MG63 (cell line): ENCODE measurements around the gene ZSCAN1. TPM values are rescaled to one million over a fixed set of nuclear protein-coding genes. Genes with fewer than 3 reads are reported as not detected.

Experiments used
- DNase-seq: peaks from one replicate; pipeline ENCODE4 v3.0.0-alpha.2; 2020
- H3K27me3 ChIP-seq: fragments of 250-450 bp; sonication (Bioruptor Pico); 2 replicates; pipeline ENCODE4 v1.5.1; 2020; ENCODE audit warnings: mild to moderate bottlenecking, moderate library complexity
- H3K36me3 ChIP-seq: fragments of 250-450 bp; sonication (Bioruptor Pico); 2 replicates; pipeline ENCODE4 v1.5.1; 2020; ENCODE audit warnings: mild to moderate bottlenecking, moderate library complexity
- H3K4me3 ChIP-seq: fragments of 250-450 bp; sonication (Bioruptor Pico); 2 replicates; pipeline ENCODE4 v1.5.1; 2020; ENCODE audit warnings: mild to moderate bottlenecking, moderate library complexity
- H3K9me3 ChIP-seq: fragments of 250-450 bp; sonication (Bioruptor Pico); 2 replicates; pipeline ENCODE4 v1.5.1; 2020; ENCODE audit warnings: mild to moderate bottlenecking, moderate library complexity
- total RNA-seq: library from RNA; depleted of rRNA; stranded (reverse); fragments of >200 nt; shearing (Covaris generic); gene quantifications from 2 replicates; pipeline ENCODE4 v1.2.3, GENCODE V29; 2014; ENCODE audit warnings: low replicate concordance

Gene ZSCAN1
- total RNA-seq, 1 experiment from 2014 or later, result not detected

GRCh38 chr19:58056861-58057260, 23.0 kb downstream of the ZSCAN1 start:
- DNase-seq, result no peak
- no peak overlapping the region for H3K4me3 ChIP-seq
- H3K9me3 ChIP-seq, result peaks cover 16% of the 10 kb centered on the region

DNA sequence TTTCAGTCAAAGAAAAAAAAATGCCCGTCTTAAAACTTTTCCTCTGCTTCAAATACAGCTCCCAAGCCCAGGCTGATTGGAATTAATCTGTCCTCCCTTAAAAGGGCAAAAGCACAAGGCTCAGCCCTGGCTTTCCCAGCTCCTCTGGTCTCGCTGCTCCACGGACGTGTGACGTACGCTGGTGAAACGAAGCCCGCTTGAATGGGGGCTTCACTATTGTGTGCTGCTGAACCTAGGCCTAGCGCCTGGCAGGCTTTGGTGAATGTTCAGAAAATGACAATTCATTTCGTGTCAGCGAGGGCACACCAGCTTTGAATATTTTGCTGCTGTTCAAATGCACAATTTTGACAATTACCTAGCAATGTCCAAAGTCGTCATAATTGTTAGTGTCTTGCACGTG, 24.6 kb downstream of the ZSCAN1 start:
- no peak for DNase-seq
- H3K27me3 ChIP-seq, result no peaks in the 10 kb centered on the region
- H3K9me3 ChIP-seq, result peaks cover 16% of the 10 kb centered on the region
- no peak overlapping the region for H3K4me3 ChIP-seq
- no peaks in the 10 kb centered on the region for H3K36me3 ChIP-seq

More at GRCh38 chr19:58056861-58057260, 23.0 kb downstream of the ZSCAN1 start:
- H3K36me3 ChIP-seq, result no peaks in the 10 kb centered on the region
- H3K27me3 ChIP-seq, result no peaks in the 10 kb centered on the region

DNA sequence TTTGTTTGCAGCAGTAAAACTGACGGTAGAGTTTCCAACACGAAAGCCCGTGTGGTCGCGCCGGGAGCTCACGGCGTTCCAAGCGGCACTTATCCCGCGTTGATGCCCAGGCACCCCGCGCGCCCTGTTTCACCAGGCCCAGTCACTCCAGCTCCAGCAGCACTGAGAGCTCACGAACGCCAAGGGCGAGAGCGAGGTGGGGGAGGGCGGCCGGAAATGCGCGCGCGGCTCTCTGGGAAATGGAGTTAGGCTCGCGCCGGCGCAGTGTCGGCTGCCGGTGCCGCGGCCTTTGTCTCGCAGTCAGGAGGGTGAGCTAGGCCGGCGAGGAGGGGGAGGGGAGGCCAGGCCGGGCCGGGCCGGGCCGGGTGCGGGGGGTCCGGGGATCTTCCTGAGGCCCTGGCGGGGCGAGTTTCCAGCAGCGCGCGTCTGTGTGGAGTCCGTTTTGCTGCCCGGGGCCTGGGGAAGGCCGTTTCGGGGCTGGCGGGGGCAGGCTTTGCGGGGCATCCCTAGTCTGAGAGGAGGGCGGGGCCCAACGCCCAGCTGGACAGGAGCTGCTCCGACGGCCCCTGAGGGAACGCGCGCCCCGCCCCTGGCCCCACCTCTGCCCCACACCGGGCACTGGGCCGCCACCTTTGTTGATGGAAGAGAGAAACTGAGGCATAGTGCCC, 25.3 kb downstream of the ZSCAN1 start, which contains the start of gene ZNF135:
Gene ZNF135, plus strand, starts transcription at position 280 of the 668 bp plus-strand sequence. CDS start 721 bp downstream, outside the sequence.
- Histone ChIP-seq H3K9me3 (peaks cover 16% of the 10 kb centered on the region), H3K4me3 (no peak within 1 kb of the TSS), H3K27me3 (no peaks in the 10 kb centered on the region), H3K36me3 (no peaks in the 10 kb centered on the region)
- DNase-seq, result peak; percentile 19

DNA sequence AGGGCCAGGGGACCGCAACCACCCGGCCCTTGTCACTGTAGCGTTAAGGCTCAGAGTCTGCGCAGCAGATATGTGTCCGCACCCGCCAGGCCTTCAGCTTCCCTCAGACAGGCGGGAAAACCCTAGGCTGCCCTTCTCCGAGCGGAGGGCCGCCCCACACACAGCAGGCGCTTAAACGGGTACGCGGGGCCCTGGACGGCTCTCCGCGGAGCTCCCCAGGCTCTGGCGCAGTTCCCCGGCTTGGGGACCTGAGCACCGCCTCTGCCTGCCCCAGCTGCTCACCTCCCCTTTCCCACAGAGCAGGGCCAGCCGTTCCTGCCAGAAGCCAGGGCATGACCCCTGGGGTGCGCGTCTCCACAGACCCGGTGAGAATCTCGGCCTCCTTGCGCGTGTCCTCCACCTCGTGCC, 25.9 kb downstream of the ZSCAN1 start:
- H3K36me3 ChIP-seq, result no peaks in the 10 kb centered on the region
- no peaks in the 10 kb centered on the region for H3K27me3 ChIP-seq
- DNase-seq, result no peak
- H3K9me3 ChIP-seq, result peaks cover 14% of the 10 kb centered on the region
- H3K4me3 ChIP-seq, result no peak overlapping the region

DNA sequence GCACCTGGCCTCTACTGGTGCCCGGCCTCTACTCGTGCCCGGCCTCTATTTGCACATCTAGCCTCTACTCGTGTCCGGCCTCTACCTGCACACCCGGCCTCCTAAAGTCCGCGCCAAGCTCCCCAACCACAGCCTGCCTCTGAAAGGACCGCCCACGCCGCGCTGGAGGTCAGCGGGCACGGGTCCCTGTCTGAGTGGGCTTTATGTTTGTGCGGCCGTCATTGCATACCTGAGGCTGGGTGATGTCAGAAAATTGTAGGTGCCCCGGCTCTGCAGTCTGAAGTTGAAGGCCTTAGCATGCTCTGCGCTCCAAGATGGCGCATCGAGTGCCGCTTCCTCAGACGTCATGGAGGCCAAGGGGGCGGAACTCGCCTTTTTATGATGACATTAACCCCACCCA, 26.4 kb downstream of the ZSCAN1 start:
- H3K4me3 ChIP-seq, result no peak overlapping the region

DNA sequence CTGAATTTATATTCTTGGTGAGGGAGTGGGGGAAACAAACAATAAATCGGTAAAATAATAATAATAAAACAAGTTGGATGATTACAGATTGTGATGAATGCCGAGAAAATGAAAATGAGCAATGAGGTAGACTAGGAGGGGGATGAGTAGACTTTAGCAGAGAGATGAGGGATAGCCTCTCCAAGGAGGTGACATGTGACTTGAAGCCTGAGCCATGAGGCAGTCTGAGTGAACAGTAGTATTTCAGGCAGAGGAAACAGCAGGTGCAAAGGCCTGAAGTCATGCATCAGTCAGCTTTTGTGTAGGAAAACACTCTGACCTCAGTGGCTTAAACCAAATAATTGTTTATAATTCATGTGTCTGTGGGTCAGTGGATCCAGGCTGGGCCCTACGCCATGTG, 29.9 kb downstream of the ZSCAN1 start:
- no peak for DNase-seq
- Histone ChIP-seq H3K4me3 (no peak overlapping the region), H3K36me3 (no peaks in the 10 kb centered on the region), H3K9me3 (peaks cover 11% of the 10 kb centered on the region), H3K27me3 (no peaks in the 10 kb centered on the region)

More for the DNA sequence above, 26.4 kb downstream of the ZSCAN1 start:
- H3K27me3 ChIP-seq, result no peaks in the 10 kb centered on the region
- no peaks in the 10 kb centered on the region for H3K36me3 ChIP-seq
- DNase-seq, result no peak
- H3K9me3 ChIP-seq, result peaks cover 11% of the 10 kb centered on the region

GRCh38 chr19:58067240-58067912, 33.6 kb downstream of the ZSCAN1 start:
- Histone ChIP-seq H3K27me3 (no peaks in the 10 kb centered on the region), H3K4me3 (no peak overlapping the region), H3K36me3 (no peaks in the 10 kb centered on the region), H3K9me3 (peaks cover 2% of the 10 kb centered on the region; the same call in 1 of the 2 replicates)
- DNase-seq, result no peak

- Histone ChIP-seq H3K4me3 (no peak overlapping the region), H3K9me3 (peaks cover 5% of the 10 kb centered on the region; the same call in 1 of the 2 replicates), H3K27me3 (no peaks in the 10 kb centered on the region), H3K36me3 (no peaks in the 10 kb centered on the region)
- DNase-seq, result no peak
Measured at GRCh38 chr19:58079792-58080191, 46.0 kb downstream of the ZSCAN1 start.

DNA sequence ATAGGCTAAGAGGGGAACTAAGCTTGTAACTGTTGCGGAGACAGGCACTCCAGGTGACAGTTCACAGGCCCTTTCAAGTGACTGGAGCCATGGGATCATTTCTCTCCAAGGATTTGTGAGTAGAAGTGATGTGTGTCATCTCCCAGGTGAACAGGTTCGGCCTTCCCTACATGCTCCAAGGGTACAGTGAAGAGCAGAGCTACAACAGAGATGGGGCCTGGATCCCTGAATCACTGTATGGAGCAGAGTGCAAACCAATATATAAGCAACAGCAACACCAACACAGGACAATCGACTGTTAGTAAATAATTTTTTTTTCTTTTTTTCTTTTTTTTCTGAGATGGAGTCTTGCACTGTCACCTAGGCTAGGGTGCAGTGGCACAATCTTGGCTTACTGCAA, 49.2 kb downstream of the ZSCAN1 start:
- no peak overlapping the region for H3K4me3 ChIP-seq
- peaks cover 6% of the 10 kb centered on the region; the same call in 1 of the 2 replicates for H3K9me3 ChIP-seq
- no peaks in the 10 kb centered on the region for H3K36me3 ChIP-seq
- no peak for DNase-seq
- no peaks in the 10 kb centered on the region for H3K27me3 ChIP-seq

GRCh38 chr19:58084596-58085347, 50.9 kb downstream of the ZSCAN1 start:
- H3K9me3 ChIP-seq, result peaks cover 8% of the 10 kb centered on the region; the same call in 1 of the 2 replicates
- DNase-seq, result no peak

GRCh38 chr19:58085348-58085875, 51.6 kb downstream of the ZSCAN1 start:
- H3K4me3 ChIP-seq, result no peak overlapping the region
- no peaks in the 10 kb centered on the region for H3K27me3 ChIP-seq
- DNase-seq, result no peak
- H3K36me3 ChIP-seq, result no peaks in the 10 kb centered on the region
- peaks cover 8% of the 10 kb centered on the region; the same call in 1 of the 2 replicates for H3K9me3 ChIP-seq

More at GRCh38 chr19:58084596-58085347, 50.9 kb downstream of the ZSCAN1 start:
- no peaks in the 10 kb centered on the region for H3K36me3 ChIP-seq
- no peaks in the 10 kb centered on the region for H3K27me3 ChIP-seq
- no peak overlapping the region for H3K4me3 ChIP-seq

DNA sequence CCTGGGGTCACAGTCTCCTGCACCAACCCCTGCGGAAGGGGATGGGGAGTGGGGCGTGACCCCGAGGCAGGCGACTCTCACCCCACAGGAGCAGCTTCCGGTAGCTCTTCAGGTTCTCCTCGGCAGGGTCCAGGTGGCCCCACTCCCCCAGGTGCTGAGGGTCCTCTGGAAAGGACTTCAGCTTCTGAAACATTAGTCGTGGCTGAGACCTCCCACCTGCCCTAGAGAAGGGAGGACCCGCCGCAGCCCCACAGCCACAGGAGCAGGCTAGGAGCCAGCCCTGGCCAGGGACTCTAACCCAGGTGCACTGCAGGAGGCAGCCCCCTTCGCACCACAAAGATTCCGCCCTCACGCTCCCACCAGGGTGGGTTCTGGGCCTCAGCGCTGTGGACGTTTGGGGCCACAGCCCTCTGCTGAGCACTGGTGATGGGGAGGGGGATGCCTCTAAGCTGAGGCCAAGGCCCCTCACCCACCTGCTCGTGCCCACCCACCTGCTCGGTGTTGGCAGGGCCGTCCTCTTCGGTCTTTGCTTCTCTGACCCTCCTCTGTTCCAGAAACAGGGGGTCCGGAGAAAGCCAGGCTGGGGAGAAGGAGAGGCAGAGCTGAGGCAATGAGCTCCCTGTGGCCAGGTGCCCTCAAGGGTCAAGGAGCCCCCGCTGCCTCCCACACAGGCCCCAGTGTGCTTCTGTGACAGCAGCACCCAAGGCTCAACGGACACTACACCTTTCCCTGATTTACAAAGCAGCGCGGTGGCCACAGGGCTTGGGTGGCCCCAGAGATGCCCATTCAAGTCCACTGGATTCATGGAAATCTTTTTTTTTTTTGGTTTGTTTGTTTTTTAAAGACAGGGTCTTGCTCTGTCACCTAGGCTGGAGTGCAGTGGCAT, 53.2 kb downstream of the ZSCAN1 start:
- no peaks in the 10 kb centered on the region for H3K27me3 ChIP-seq
- no peak overlapping the region for H3K4me3 ChIP-seq
- peaks cover 5% of the 10 kb centered on the region; the same call in 1 of the 2 replicates for H3K9me3 ChIP-seq
- DNase-seq, result no peak
- no peaks in the 10 kb centered on the region for H3K36me3 ChIP-seq

DNA sequence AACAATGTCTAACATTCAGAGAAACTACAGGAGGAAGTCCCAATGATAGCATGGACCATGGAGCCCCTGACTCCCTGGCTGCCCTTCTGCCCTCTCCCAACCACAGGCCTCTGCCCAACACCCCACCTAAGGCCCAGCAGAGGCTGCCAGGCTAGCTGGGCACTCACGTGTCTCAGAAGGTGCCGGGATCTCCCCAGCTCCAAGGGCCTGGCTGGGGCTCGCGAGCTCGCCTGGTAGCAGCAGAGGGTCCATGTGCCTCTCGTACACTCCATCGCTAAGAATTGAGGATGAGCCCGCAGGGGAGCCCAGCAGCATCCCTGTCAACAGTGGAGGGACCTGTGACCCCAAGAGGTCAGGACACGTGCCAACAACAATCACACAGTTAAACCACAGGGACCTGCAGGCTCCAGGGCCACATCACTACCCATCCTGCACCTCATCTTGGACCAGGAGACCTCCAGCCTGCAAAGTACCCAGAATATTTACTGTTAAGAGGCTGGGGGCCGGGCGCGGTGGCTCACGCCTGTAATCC, 54.8 kb downstream of the ZSCAN1 start:
- Histone ChIP-seq H3K36me3 (no peaks in the 10 kb centered on the region), H3K4me3 (no peak overlapping the region), H3K9me3 (peaks cover 5% of the 10 kb centered on the region; the same call in 1 of the 2 replicates), H3K27me3 (no peaks in the 10 kb centered on the region)
- no peak for DNase-seq

DNA sequence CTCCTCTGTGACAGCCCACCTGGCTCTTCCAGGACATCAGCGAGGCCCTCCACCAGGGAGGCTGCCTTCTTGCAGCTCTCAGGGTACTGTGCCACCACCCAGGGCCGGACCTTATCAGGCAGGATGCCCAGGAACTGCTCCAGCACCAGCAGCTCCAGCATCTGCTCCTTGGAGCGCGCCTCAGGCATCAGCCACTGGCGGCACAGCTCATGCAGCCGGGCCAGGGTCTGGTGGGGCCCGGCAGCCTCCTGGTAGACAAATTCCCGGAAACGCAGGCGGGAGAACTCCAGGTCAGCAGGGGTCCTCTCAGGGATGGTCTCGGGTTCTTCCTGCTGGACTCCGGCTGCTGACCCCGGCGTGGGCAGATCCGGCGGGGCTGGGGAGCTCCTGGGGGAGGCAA, 56.0 kb downstream of the ZSCAN1 start:
- Histone ChIP-seq H3K9me3 (0 out of 2 replicates have a peak, but pooled peaks cover 3% of the 10 kb centered on the region), H3K36me3 (no peaks in the 10 kb centered on the region), H3K4me3 (no peak overlapping the region), H3K27me3 (no peaks in the 10 kb centered on the region)
- no peak for DNase-seq

DNA sequence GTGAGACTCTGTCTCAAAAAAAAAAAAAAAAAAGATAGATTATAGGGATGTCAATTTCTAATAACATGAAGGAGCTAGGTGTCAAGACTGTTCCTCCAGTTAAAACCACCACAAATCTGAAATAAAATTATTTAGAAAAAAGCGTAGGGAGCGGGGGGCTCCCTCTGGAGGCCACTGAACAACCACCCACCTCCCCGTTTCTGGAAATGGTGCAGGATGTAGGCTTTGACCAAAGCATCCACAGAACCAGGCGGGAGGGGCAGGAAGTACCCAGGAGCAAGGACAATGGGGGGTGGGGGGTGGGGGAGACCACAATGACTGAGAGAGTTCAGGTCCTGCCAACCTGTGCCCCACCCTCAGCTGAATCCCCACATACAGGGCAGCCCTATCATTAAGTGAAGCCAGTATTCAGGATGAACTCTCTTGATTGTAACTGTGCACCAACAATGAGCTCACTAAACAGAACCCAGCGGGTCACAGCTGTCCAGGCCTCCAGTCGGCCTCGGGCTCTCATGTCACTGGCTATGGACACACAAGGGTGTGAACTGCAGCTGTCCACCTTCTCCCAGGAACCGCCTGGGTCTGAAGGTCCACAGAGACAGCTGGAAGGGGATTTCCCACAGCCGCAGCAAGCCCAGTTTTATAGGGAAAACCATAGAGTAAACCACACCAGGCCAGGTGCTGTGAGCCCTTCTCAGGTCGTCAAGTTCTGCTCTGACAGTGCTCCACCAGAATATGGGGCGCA, 57.6 kb downstream of the ZSCAN1 start:
- Histone ChIP-seq H3K27me3 (no peaks in the 10 kb centered on the region), H3K36me3 (no peaks in the 10 kb centered on the region)
- no peak for DNase-seq

More for the DNA sequence above, 57.6 kb downstream of the ZSCAN1 start:
- Histone ChIP-seq H3K9me3 (peaks cover 3% of the 10 kb centered on the region; the same call in 1 of the 2 replicates), H3K4me3 (no peak overlapping the region)
